PFSK-1 (cell line): ENCODE results near the gene PKD1L1.

Experiments used
- POLR2AphosphoS5 ChIP-seq: IDR thresholded peaks from 2 replicates; pipeline ENCODE4 v1.6.1; 2012; ENCODE audit warnings: low read depth, mild to moderate bottlenecking, control low read depth, low read length, moderate library complexity
- REST ChIP-seq, 2 experiments: IDR thresholded peaks; 2 replicates each; pipeline versions ENCODE4 v1.6.1 to v1.8.0; 2011 to 2012; ENCODE audit warnings: low read depth in 2 of 2, low read length in 2 of 2, control low read depth in 1 of 2, inconsistent platforms in 1 of 2, mild to moderate bottlenecking in 1 of 2, moderate library complexity in 1 of 2; ENCODE audit not compliant: insufficient read depth in 1 of 2
- SIN3A ChIP-seq: IDR thresholded peaks from 2 replicates; pipeline ENCODE4 v1.6.1; 2012; ENCODE audit warnings: mild to moderate bottlenecking, low read length, moderate library complexity, borderline replicate concordance; ENCODE audit not compliant: insufficient read depth

- TF ChIP-seq POLR2AphosphoS5 = no peak
- no peak for TF ChIP-seq REST (IDR thresholded peaks at IDR 0.05; ENCODE audit: insufficient read depth in 1 of 2, low read depth in 2 of 2, low read length in 2 of 2)
- no peak for TF ChIP-seq SIN3A
Observed at GRCh38 chr7:47755248-47755647, 193.0 kb downstream of the PKD1L1 start.
